HG02973 (cell line): ENCODE results near the gene TMEM217.
"Not testable (repeated sequence)": the region's sequence is repeated elsewhere in the genome, so short reads cannot be mapped to it uniquely, and the experiment has no call there.

ENCODE experiments used
- ATAC-seq: cut with Tn5 transposase; IDR thresholded peaks from one replicate; pipeline ENCODE4 v1.9.1; 2021; ENCODE audit warnings: moderate library complexity; ENCODE audit not compliant: unreplicated experiment

Gene TMEM217

DNA sequence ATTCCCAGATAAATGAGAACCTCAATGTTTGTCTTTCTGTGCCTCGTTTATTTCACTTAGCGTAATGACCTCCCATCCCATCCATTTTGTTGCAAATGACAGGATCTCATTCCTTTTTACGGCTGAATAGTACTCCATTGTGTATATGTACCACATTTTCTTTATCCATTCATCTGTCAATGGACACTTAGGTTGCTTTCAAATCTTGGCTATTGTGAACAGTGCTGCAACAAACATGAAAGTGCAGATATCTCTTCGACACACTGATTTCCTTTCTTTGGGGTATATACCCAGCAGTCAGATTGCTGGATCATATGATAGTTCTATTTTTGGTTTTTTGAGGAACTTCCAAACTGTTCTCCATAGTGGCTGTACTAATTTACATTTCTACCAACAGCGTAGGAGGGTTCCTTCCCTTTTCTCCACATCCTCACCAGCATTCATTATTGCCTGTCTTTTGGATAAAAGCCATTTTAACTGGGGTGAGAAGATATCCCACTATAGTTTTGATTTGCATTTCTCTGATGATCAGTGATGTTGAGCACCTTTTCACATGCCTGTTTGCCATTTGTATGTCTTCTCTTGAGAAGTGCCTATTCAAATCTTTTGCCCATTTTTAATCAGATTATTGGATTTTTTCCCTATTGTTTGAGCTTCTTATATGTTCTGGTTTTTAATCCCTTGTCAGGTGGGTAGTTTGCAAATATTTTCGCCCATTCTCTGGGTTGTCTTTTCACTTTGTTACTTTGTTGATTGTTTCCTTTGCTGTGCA is 71.8 kb downstream of the TMEM217 start:
- ATAC-seq, result not testable (repeated sequence)

DNA sequence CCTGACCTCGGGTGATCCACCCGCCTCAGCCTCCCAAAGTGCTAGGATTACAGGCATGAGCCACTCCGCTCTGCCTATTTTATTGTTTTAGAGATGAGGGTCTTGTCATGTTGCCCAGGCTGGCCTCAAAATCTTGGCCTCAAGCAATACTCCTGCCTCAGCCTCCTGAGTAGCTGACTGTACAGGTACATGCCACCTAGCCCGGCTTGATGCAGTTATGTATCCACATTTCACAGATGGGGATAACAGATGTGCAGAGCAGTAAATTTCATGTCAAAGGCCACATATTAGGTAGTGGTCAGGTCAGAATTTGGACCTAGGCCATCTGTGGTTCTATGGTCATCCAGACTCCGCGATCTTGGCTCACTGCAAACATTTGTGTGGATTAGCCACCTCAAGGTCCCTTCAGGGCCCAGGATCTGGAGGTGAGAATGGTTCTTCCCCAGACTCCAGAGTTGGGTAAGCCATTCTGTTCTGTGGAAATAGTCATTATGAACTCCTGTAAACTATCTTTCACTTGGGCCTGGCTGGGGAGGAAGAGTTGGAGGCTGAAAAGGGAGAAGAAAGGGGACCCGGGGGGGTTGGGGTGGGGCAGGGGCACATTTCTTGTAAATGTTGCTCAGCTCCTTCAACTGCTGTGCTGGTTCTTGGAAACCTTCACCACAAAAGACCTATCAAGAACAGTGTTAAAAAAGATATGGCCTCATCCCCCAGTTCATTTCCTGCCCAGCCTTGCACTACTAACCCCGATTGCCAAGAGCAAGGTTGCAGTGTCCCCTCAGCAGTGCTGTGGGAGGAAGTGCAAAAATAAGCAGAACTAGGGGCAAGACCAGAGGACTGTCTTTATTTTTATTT is 75.0 kb downstream of the TMEM217 start:
- no peak for ATAC-seq

- ATAC-seq, result not testable (repeated sequence)
Measured at GRCh38 chr6:37180610-37181009, 77.3 kb downstream of the TMEM217 start.

DNA sequence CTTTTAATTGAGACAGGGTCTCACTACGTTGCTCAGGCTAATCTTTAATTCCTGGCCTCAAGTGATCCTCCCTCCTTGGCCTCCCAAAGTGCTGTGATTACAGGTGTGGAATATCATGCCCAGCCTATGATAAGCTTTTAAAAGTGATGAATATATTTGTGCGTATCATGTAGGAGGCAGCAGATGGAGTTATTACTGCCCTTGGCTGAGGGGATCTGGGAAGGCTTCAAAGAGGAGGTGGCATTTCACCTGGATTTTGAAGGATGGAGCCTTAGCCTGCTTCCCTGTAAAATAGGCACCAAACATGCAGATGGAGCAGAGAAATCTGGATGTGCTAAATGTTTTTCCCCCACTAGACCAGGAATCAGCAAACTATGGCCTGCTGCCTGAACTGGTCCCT is 77.9 kb downstream of the TMEM217 start:
- ATAC-seq, result no peak

GRCh38 chr6:37177935-37178517 is 79.9 kb downstream of the TMEM217 start:
- no peak for ATAC-seq

DNA sequence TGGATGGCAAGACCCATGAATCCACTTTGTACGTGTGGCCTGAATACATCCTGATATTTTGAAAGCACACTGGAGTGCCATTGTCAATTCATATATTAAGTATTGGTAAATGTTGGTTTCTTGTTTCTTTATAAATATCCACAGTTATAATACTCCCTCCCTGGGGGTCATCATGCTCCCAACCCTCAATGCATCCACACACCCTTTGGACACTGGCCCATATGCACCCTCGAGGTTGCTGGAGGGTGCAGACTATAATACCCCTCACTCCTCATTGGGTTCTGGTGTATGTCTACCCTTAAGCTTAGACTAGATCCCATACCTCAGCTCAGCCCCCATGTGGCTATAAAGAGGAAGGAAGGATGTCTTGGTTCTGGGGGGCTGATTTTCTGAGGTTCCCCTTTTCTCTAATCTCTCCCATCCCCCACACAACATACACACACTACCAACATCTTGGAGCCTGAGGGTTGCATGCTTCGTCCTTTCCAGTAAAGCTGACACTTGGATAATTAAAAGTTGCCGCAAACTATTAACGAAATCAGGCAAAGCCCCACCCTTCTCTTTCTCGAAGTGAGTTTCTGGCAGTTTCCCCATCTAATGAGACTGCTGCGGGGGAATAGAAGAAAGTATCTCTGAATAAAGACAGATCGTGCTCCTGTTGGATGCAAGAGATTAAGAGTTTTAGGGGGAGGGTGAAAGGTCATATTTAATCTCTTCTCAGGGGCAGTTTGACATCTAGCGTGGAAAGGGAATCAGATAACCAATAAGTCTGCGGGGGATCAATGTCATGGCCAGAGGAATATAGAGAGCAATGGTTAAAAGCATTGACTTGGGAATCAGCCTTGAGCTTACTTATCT is 80.6 kb downstream of the TMEM217 start:
- no peak for ATAC-seq

DNA sequence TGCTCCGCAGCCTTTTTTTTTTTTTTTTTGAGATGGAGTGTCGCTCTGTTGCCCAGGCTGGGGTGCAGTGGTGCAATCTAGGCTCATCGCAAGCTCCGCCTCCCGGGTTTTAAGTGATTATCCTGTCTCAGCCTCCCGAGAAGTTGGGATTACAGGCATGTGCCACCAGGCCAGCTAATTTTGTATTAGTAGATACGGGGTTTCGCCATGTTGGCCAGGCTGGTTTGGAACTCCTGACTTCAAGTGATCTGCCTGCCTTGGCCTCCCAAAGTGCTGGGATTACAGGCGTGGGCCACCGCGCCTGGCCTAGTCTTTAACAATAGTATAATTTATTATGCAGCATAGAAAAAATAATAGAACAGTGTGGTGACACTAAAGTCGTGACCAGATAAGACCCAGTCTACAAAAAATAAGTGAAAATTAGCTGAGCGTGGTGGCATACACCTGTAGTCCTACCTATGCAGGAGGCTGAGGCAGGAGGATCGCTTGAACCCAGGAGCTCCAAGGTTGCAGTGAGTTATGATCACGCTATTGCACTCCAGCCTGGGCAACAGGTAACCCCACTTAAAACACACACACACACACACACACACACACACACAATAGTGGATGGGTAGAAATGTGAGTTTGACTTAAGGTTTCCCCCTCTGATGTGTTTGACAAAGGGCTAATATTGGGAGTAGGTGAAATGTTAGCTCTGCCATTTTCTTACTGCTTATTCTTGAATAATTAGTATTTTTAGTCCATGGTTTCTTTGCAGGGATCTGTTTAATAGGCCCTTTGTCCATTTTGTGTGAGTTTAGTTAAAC is 81.5 kb downstream of the TMEM217 start:
- ATAC-seq, result no peak

- ATAC-seq, result no peak
Measured at GRCh38 chr6:37175332-37176267, 82.3 kb downstream of the TMEM217 start.

DNA sequence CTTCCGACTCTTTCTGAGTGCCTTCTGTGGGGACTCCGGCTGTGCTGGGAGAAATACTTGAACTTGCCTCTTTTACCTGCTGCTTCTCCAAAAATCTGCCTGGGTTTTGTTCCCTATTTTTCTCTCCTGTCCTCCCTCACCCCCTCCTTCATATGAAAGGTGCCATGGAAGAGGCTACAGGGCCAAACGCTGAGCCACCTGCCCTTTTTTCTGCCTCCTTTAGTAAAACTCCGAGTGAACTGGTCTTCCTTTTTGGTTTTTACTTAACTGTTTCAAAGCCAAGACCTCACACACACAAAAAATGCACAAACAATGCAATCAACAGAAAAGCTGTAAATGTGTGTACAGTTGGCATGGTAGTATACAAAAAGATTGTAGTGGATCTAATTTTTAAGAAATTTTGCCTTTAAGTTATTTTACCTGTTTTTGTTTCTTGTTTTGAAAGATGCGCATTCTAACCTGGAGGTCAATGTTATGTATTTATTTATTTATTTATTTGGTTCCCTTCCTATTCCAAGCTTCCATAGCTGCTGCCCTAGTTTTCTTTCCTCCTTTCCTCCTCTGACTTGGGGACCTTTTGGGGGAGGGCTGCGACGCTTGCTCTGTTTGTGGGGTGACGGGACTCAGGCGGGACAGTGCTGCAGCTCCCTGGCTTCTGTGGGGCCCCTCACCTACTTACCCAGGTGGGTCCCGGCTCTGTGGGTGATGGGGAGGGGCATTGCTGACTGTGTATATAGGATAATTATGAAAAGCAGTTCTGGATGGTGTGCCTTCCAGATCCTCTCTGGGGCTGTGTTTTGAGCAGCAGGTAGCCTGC is 83.2 kb downstream of the TMEM217 start:
- no peak for ATAC-seq

DNA sequence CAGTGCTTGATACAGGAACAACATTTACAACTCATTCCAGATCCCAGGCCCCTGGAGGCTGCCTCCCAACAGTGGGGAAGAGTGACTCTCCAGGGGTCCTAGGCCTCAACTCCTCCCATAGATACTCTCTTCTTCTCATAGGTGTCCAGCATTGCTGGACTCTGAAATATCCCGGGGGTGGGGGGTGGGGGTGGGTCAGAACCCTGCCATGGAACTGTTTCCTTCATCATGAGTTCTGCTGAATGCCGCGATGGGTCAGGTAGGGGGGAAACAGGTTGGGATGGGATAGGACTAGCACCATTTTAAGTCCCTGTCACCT is 83.8 kb downstream of the TMEM217 start:
- ATAC-seq, result no peak

DNA sequence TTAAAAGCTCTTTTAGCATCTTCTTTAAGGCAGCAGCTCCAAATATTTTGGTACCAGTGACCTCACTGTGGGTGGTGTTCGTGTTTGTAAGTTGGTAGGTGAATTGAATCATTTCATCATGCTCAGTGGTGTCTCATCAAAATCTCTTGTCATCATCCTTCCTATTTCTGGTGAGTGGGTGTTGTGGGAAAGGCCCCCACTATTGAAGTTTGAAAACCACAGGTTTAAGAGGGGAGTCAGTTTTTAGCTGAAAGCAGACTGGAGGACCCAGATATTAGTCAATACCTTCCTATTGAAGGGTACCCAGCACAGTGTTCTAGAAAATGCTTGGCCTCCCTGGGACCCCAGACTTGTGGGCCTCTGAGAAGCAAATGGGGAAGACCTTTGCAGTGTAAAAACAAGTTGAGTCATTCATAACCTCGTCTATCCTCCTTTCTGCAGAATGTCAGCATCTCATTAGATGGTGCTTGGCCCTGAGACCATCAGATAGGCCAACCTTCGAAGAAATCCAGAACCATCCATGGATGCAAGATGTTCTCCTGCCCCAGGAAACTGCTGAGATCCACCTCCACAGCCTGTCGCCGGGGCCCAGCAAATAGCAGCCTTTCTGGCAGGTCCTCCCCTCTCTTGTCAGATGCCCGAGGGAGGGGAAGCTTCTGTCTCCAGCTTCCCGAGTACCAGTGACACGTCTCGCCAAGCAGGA is 84.3 kb downstream of the TMEM217 start:
- no peak for ATAC-seq

DNA sequence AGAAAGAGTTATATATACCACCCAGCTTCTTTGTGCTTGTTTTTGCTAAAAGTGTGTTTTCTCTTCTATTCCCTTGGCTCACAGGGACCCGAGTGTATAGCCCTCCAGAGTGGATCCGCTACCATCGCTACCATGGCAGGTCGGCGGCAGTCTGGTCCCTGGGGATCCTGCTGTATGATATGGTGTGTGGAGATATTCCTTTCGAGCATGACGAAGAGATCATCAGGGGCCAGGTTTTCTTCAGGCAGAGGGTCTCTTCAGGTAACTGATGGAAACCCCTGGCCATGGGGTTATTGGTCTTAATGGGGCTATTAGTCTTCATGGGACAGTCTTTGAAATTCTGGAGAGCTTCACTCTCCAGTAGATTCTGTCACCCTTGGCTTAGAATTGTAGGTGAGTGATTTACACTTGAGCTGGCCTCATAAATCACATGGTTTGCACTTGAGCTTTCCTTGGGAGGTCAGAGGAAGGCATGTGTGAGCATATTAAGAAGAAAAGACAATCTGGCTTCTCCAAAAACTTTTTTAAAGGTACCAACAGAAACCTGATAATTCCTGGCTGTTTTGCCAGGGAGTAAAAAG is 84.9 kb downstream of the TMEM217 start:
- no peak for ATAC-seq

DNA sequence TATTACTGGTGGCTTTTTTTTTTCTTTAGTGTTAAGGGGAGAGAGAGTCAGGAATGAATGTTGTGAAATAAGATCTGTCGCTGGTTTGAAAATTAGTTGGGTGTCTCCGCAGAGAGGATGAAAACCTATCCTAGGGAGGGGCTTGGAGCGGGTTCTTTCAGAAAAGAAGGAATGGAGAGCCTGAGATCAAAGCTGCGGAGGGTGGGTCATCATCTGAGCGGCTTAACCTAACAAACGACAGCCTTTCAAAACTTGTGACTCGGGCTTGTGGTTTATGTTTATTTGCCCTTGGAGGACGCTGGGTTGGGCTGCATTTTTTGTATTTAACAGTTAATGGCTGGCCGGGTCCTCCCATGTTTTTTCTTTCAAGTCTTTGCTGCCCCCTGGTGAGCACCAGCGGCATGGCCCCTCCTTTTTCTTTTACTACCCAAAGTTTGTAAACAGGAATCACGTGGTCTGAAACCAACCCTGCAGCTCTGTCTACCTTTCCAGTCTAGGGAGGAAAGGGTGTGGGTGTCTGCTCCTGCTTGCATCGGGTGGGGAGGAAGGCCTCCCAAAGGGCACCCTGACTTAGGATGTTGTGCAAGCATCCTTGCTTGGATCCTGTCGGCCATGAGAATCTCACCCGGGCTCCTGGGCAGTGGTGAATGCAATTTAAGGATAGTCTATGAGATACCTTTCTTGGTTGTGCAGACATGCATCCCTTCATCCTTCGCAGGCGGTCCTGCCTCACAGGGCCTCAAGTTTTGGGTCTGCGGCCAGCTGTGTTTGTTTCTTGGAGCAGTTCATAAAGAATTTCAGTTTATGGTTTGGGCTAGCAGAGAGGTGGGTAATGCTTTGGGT is 85.8 kb downstream of the TMEM217 start:
- no peak for ATAC-seq

- ATAC-seq, result no peak
Measured at GRCh38 chr6:37171201-37171969, 86.6 kb downstream of the TMEM217 start.
